HG03045 (cell line): ENCODE results near the gene GSTT4.
"Not testable (repeated sequence)": the region's sequence is repeated elsewhere in the genome, so short reads cannot be mapped to it uniquely, and the experiment has no call there.

Experiments
- ATAC-seq: cut with Tn5 transposase; IDR thresholded peaks from one replicate; pipeline ENCODE4 v1.9.1; 2021; ENCODE audit warnings: mild to moderate bottlenecking, moderate library complexity; ENCODE audit not compliant: unreplicated experiment

GSTT4 gene

GRCh38 chr22:23989583-23990244, 15.5 kb downstream of the GSTT4 start:
- ATAC-seq: not testable (repeated sequence)

GRCh38 chr22:23986538-23987178, 18.6 kb downstream of the GSTT4 start:
- not testable (repeated sequence) for ATAC-seq

- not testable (repeated sequence) for ATAC-seq
These were observed 19.2 kb downstream of the GSTT4 start for GRCh38 chr22:23986089-23986488.

GRCh38 chr22:23984430-23984829, 20.8 kb downstream of the GSTT4 start:
- ATAC-seq: no peak

GRCh38 chr22:23980567-23980966, 24.7 kb downstream of the GSTT4 start:
- ATAC-seq: not testable (repeated sequence)

GRCh38 chr22:23979557-23980240, 25.6 kb downstream of the GSTT4 start, which contains the start of gene GSTT2:
GSTT2 (plus strand) TSS chr22:23980134.
- ATAC-seq: not testable (repeated sequence)

- not testable (repeated sequence) for ATAC-seq
These were observed 27.9 kb downstream of the GSTT4 start for GRCh38 chr22:23977304-23977703.

GRCh38 chr22:23974836-23975352, 30.4 kb downstream of the GSTT4 start:
- ATAC-seq: peak; percentile 30

- peak; percentile 87 for ATAC-seq
These were observed 30.9 kb downstream of the GSTT4 start, which contains the start of gene DDT for GRCh38 chr22:23974345-23974744. DDT (minus strand) TSS chr22:23974441; CDS start chr22:23974414, 27 bp downstream.

GRCh38 chr22:23971927-23972326, 33.3 kb downstream of the GSTT4 start:
- ATAC-seq: not testable (repeated sequence)

- no peak for ATAC-seq
These were observed 34.3 kb downstream of the GSTT4 start for GRCh38 chr22:23970816-23971486.

GRCh38 chr22:23970201-23970641, 35.0 kb downstream of the GSTT4 start:
- ATAC-seq: no peak

- ATAC-seq: no peak
These were observed 36.2 kb downstream of the GSTT4 start for GRCh38 chr22:23969071-23969470.

GRCh38 chr22:23966568-23966967, 38.7 kb downstream of the GSTT4 start, which contains the start of gene DDTL:
DDTL (plus strand) TSS chr22:23966888; CDS start chr22:23966915, 27 bp downstream.
- ATAC-seq: peak; percentile 88

- peak; percentile 22 for ATAC-seq
These were observed 39.2 kb downstream of the GSTT4 start for GRCh38 chr22:23966094-23966493.

GRCh38 chr22:23961084-23961771, 44.0 kb downstream of the GSTT4 start, which contains the start of gene GSTT2B:
GSTT2B (minus strand) TSS chr22:23961195; CDS start chr22:23961131, 64 bp downstream.
- not testable (repeated sequence) for ATAC-seq

GRCh38 chr22:23956301-23956900, 48.9 kb downstream of the GSTT4 start:
- not testable (repeated sequence) for ATAC-seq

GRCh38 chr22:23955886-23956285, 49.4 kb downstream of the GSTT4 start:
- ATAC-seq: not testable (repeated sequence)

GRCh38 chr22:23954991-23955305, 50.3 kb downstream of the GSTT4 start:
- not testable (repeated sequence) for ATAC-seq
